Cardiac muscle cell (in vitro differentiated cells and primary cell): Measurements from ENCODE around the gene TARS3. TPM values are rescaled to one million over a fixed set of nuclear protein-coding genes. Genes with fewer than 3 reads are reported as not detected.

Source experiments
- DNase-seq, 2 donors: peaks; one replicate each; pipeline versions ENCODE4 v3.0.0 to v3.0.0-alpha.2; 2010 to 2017; ENCODE audit warnings: low read depth in 1 of 2, low spot score in 1 of 2
- H3K27ac ChIP-seq: fragments of 200-600 bp; sonication (generic); 2 replicates; pipeline ENCODE4 v1.5.1; 2016
- H3K27me3 ChIP-seq: fragments of 200-600 bp; sonication (generic); 2 replicates; pipeline ENCODE4 v1.6.0; 2016; ENCODE audit warnings: control low read depth
- H3K36me3 ChIP-seq: fragments of 200-600 bp; sonication (generic); 2 replicates; pipeline ENCODE4 v1.5.1; 2016; ENCODE audit warnings: control low read depth
- H3K4me1 ChIP-seq: fragments of 200-600 bp; sonication (generic); 2 replicates; pipeline ENCODE4 v1.8.1; 2017; ENCODE audit warnings: low read depth, mild to moderate bottlenecking, mixed run types
- H3K4me3 ChIP-seq: fragments of 200-600 bp; sonication (generic); 2 replicates; pipeline ENCODE4 v1.5.1; 2016; ENCODE audit warnings: mild to moderate bottlenecking
- H3K9me3 ChIP-seq: fragments of 200-600 bp; sonication (generic); 2 replicates; pipeline ENCODE4 v1.5.1; 2017; ENCODE audit warnings: low read depth, mild to moderate bottlenecking, control low read depth
- CTCF ChIP-seq: IDR thresholded peaks from 2 replicates; pipeline ENCODE4 v1.5.1; 2012; ENCODE audit warnings: low read depth, mild to moderate bottlenecking, low read length
- polyA plus RNA-seq: library from polyadenylated mRNA; unstranded; fragments of >200 nt; fragmentation: Nextera tagmentation; extraction: Ambion mirVana; gene quantifications from 2 replicates; pipeline ENCODE4 v1.2.1, GENCODE V29; 2016
- total RNA-seq: library from RNA; depleted of rRNA; stranded (reverse); fragments of >200 nt; gene quantifications from 2 replicates; pipeline ENCODE4 v1.2.3, GENCODE V29; 2016

Gene TARS3
- total and polyA plus RNA-seq, 2 experiments from 2014 or later = 32.3 to 47.6 TPM

GRCh38 chr15:101611580-101612299, 112.5 kb downstream of the TARS3 start:
- no peaks in the 10 kb centered on the region for H3K27me3 ChIP-seq
- no peaks in the 10 kb centered on the region for H3K36me3 ChIP-seq
- TF ChIP-seq CTCF = no peak
- peaks cover 15% of the 10 kb centered on the region for H3K4me1 ChIP-seq
- no peak for DNase-seq
- no peak overlapping the region for H3K4me3 ChIP-seq
- no peak overlapping the region for H3K27ac ChIP-seq
- no peaks in the 10 kb centered on the region for H3K9me3 ChIP-seq

DNA sequence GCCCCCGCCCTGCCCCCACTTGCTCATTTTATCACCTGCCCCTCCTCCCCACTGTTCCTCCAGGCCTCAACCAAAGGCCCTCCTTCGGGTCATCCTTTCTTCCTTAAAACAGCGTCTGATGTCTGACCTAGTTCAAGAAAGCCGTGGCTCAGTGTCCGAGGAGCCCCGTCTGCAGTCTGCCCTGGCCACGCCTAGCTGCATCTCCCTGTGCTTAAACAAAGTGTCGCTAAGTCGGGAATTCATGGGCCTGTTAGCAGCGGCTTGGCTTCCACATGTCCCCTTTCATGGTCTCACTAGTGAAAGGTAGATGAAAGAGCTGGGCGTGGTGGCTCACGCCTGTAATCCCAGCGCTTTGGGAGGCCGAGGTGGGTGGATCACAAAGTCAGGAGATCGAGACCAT, 113.3 kb downstream of the TARS3 start:
- no peak for DNase-seq
- H3K27me3 ChIP-seq = no peaks in the 10 kb centered on the region
- peaks cover 8% of the 10 kb centered on the region for H3K4me1 ChIP-seq
- TF ChIP-seq CTCF = no peak
- no peaks in the 10 kb centered on the region for H3K9me3 ChIP-seq
- H3K4me3 ChIP-seq = no peak overlapping the region
- H3K27ac ChIP-seq = no peak overlapping the region
- H3K36me3 ChIP-seq = no peaks in the 10 kb centered on the region

GRCh38 chr15:101610611-101611000, 113.7 kb downstream of the TARS3 start:
- Histone ChIP-seq H3K4me1 (peaks cover 6% of the 10 kb centered on the region), H3K27ac (no peak overlapping the region), H3K27me3 (no peaks in the 10 kb centered on the region), H3K36me3 (no peaks in the 10 kb centered on the region), H3K9me3 (no peaks in the 10 kb centered on the region), H3K4me3 (no peak overlapping the region)
- DNase-seq = no peak
- TF ChIP-seq CTCF = no peak

DNA sequence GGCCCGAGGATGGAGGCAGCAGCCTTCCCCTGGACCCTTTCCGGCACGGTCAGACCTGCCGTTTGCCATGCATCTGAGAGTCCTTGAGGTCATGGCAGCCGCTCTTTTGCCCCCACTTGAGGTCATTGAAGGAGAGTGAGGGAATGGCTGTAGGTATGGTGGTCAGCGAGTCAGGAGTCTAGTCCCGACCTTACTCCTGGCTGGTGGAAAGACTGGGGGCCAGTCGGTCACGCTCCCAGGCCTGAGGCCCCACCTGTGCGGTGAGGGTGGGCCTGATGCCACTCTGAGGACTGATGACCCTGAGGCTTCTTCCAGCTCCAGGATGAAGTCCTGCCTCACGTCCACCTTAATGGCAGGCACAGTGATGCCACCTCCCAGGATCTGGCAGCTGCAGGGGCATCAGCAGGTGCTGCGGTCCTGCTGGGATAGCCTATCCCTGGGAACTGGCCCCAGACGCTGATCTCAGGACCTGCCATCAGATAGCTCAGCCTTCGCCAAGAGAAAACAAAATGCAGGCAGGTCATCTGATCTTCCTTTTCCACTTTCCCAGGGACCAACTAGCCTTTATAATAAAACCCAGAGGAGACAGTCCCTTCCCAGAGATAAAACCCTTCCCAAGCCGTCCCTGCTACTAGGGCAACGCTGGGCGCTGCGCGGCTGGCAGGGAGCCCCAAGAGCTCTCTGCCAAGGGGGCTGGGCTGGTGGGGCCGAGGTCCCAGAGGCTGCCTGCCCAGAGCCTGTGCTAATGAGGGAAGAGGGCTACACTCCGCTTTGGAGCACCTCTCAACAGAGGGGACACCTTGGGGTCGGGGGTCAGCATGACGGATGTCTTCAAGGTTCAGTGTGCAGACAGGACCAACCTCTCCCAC, 114.3 kb downstream of the TARS3 start:
- no peak for TF ChIP-seq CTCF

GRCh38 chr15:101608201-101608600, 116.1 kb downstream of the TARS3 start:
- DNase-seq = no peak
- no peak for TF ChIP-seq CTCF
- H3K27ac ChIP-seq = no peak overlapping the region

More for the DNA sequence above, 114.3 kb downstream of the TARS3 start:
- no peaks in the 10 kb centered on the region for H3K9me3 ChIP-seq
- H3K36me3 ChIP-seq = no peaks in the 10 kb centered on the region
- no peak overlapping the region for H3K4me3 ChIP-seq
- H3K27ac ChIP-seq = no peak overlapping the region
- H3K27me3 ChIP-seq = no peaks in the 10 kb centered on the region
- DNase-seq = no peak
- H3K4me1 ChIP-seq = peaks cover 6% of the 10 kb centered on the region

More at GRCh38 chr15:101608201-101608600, 116.1 kb downstream of the TARS3 start:
- Histone ChIP-seq H3K4me1 (no peaks in the 10 kb centered on the region), H3K9me3 (no peaks in the 10 kb centered on the region), H3K4me3 (no peak overlapping the region), H3K27me3 (no peaks in the 10 kb centered on the region), H3K36me3 (no peaks in the 10 kb centered on the region)
